Endometrial microvascular endothelial cells (primary cell): Measurements from ENCODE around the gene TBX4. TPM values are rescaled to one million over a fixed set of nuclear protein-coding genes. Genes with fewer than 3 reads are reported as not detected.
"Not testable (repeated sequence)": the region's sequence is repeated elsewhere in the genome, so short reads cannot be mapped to it uniquely, and the experiment has no call there.

ENCODE experiments used
- in situ Hi-C: cut with HindIII; loops from 2 replicates; pipeline ENCODE4 v1.10.0; 2017; ENCODE audit warnings: low sequenced_read_pairs, low pct_unique_long_range_greater_than_20kb; ENCODE audit errors: inconsistent ontology term
- total RNA-seq: library from RNA; depleted of rRNA; stranded (reverse); fragments of >200 nt; gene quantifications from one replicate; pipeline ENCODE4 v1.2.3, GENCODE V29; 2015; ENCODE audit errors: inconsistent ontology term

The TBX4 gene
- total RNA-seq, 1 donor from 2014 or later, result not detected

GRCh38 chr17:61488878-61489718, 36.9 kb downstream of the TBX4 start:
- in situ Hi-C loops, result no loop called here

- in situ Hi-C loops, result no loop called here
These were observed 37.7 kb downstream of the TBX4 start for GRCh38 chr17:61489719-61490490.

- in situ Hi-C loops, result no loop called here
These were observed 38.3 kb downstream of the TBX4 start for GRCh38 chr17:61490540-61490975.

GRCh38 chr17:61491981-61492380, 39.8 kb downstream of the TBX4 start:
- in situ Hi-C loops, result no loop called here

GRCh38 chr17:61492759-61493526, 40.7 kb downstream of the TBX4 start:
- in situ Hi-C loops, result no loop called here

GRCh38 chr17:61493830-61494324, 41.7 kb downstream of the TBX4 start:
- in situ Hi-C loops, result not testable (repeated sequence)

- in situ Hi-C loops, result no loop called here
These were observed 42.3 kb downstream of the TBX4 start for GRCh38 chr17:61494325-61495160.

GRCh38 chr17:61495161-61495857, 43.1 kb downstream of the TBX4 start:
- in situ Hi-C loops, result no loop called here

- in situ Hi-C loops, result no loop called here
These were observed 44.1 kb downstream of the TBX4 start for GRCh38 chr17:61496174-61496956.

GRCh38 chr17:61496957-61497653, 44.9 kb downstream of the TBX4 start:
- in situ Hi-C loops, result no loop called here

GRCh38 chr17:61498042-61498994, 46.1 kb downstream of the TBX4 start:
- in situ Hi-C loops, result no loop called here

- in situ Hi-C loops, result no loop called here
These were observed 47.4 kb downstream of the TBX4 start for GRCh38 chr17:61499632-61500031.

GRCh38 chr17:61500287-61500686, 48.1 kb downstream of the TBX4 start:
- in situ Hi-C loops, result no loop called here

- in situ Hi-C loops, result no loop called here
These were observed 50.1 kb downstream of the TBX4 start for GRCh38 chr17:61502292-61502691.

GRCh38 chr17:61503961-61504360, 51.7 kb downstream of the TBX4 start:
- in situ Hi-C loops, result no loop called here
